Measurements from ENCODE around the gene C7orf25.

The C7orf25 gene

GRCh38 chr7:42878303-42878702 lies 33.6 kb downstream of the C7orf25 start:
- DNase-seq (ENCODE audit: low spot score) (no peak), FAIRE-seq (no peak)

- DNase-seq (ENCODE audit: low spot score), result no peak
- no peak for FAIRE-seq
These were observed 34.0 kb downstream of the C7orf25 start for GRCh38 chr7:42877862-42878261.

- DNase-seq (ENCODE audit: low spot score), result peak; percentile 41
- peak; percentile 78 for FAIRE-seq
These were observed 35.4 kb downstream of the C7orf25 start for GRCh38 chr7:42876182-42877068.

- FAIRE-seq, result peak; percentile 87
These were observed 42.5 kb downstream of the C7orf25 start for GRCh38 chr7:42869131-42870020.

GRCh38 chr7:42868480-42868879 lies 43.4 kb downstream of the C7orf25 start:
- DNase-seq (ENCODE audit: low spot score) (no peak), FAIRE-seq (no peak)

More at GRCh38 chr7:42869131-42870020, 42.5 kb downstream of the C7orf25 start:
- peak; percentile 57 for DNase-seq (ENCODE audit: low spot score)

All from RCC 7860 (cell line).